ENCODE results near the gene GNG7.
A peak's percentile ranks its signal among the peaks of the same experiment; 100 is the strongest.
"Not testable (repeated sequence)": the region's sequence is repeated elsewhere in the genome, so short reads cannot be mapped to it uniquely, and the experiment has no call there.

Gene GNG7

DNA sequence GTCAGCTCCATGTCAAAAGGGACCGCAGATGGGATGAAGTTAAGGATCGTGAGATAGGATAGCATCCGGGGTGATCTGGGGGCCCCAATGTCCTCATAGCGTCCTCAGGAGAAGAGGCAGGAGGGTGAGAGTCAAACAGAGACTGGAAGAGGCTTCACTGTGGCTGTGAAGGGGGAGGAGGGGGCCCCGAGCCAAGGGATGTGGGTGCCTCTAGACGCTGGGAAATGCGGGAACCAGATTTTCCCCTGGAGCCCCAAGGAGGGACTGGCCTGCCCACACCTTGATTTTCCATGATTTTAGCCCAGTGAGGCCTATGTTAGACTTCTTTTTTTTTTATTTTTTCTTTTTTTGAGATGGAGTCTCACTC, 61.2 kb downstream of the GNG7 start:
- DNase-seq: no peak

DNA sequence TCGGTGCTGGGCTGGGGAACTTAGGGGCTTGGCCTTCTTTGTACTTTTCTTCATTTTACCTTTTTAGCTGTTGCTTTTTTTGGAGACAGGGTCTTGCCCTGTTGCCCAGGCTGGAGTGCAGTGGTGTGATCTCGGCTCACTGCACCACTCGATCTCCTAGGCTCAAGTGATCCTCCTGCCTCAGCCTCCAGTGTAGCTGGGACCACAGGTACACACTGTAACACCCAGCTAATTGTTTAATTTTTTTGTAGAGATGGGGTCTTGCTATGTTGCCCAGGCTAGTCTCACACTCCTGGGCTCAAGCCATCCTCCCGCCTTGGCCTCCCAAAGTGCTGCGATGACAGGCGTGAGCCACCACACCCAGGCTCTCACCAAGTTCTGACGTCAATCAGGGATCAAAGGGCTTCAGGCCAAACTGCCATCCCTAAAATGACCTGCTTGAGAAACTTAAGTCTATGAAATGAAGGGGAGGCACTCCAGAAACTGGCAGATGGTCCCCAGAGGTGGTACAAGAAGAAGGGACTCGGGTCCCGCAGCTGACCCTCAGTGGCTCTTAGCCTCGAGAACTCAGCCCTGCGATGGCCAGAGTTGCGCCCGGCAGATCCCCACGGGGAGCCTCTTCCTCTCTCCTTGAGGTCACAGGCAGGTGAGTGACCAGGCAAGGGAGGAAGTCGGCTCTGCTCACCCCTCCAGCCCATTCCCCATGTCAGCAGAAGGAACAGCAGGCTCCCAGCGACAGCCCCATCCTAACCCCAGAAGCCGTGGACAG, 61.7 kb downstream of the GNG7 start:
- DNase-seq: no peak

DNA sequence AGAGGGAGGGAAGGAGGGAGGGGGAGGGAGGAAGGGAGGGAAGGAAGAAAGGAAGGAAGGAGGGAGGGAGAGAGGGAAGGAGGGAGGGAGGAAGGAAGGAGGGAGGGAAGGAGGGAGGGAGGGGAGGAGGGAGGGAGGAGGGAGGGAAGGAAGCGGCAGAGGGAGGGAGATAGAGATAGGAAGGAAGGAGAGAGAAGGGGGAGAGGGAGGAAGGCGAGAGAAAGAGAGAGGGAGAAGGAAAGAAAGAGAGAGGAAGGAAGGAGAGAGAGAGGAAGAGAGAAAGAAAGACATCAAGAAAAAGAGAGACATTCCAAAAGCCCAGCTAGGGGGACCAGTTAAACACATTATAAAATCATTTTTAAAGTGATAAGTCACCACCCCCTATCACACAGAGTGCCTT, 62.5 kb downstream of the GNG7 start:
- no peak for DNase-seq

- no peak for DNase-seq
Measured at GRCh38 chr19:2638417-2638940, 64.0 kb downstream of the GNG7 start.

DNA sequence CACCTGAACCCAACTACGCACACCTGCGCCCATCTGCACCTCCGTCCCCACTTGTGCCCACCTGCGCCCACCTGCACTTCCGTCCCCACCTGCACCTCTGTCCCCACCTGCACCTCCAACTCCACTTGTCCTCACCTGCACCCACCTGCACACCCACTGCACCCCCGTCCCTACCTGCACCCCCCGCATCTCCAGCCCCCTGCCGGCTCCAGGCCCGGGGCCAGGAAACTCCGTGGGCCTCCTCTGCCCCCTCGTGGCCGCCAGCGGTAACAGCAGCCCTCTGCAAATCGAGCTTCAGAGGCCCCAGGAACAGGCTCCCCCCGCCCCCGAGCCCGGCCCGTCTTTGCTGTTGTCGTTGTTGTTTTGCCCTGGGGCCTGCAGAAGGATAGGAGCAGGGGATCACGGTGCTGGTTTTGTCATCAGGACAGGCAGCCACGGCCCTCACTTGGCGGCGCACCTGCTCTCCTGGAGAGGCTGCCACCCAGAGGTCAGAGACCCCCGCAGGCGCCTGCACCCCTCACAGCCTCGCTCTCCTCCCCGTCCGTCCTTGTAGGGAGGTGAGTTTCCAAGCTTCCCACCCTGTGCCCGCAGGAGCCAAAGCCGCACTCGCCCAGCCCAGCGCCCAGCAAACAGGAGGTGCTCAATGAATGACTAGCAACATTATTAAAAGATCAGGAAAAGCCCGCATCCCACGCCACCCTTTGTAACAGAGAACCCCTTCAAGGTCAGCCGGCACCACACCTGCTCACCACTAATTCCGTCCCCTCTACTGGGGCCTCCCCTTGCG, 65.4 kb downstream of the GNG7 start:
- DNase-seq: peak; percentile 53

DNA sequence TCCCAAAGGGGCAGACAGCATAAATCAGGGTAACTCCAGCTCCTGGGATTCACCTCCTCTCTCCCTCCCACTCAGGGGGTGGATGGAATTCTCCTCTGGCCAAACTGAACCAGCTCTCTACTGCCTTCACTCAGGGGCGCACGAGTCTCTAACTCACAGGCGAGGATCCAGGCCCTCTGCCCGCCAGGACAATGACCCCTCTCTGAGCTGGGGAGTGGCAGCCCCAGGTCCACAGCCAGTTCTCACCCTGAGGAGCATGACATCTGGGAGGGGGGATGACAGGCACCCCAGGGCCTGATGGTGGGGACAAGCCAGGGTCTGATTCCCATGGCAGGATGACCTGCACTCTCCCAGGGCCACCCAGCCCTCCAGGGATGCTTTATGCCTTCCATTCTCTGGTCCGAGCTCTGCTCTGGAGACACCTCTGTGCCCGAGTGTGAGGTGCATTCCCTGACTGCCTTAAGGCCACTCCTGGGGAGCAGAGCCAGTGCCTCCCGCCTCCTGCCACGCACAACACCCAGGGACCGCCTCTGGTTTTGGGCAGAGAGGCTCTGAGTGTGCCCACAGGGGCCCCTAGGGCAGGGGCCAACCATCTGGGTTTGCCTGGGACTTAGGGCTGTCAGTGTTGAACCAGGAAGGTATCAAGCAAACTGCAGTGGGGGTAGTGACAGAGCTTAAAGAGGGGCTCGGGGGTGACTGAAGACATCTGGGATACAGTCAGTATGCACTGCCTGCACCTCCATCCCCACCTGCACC, 66.2 kb downstream of the GNG7 start:
- DNase-seq: no peak

- DNase-seq: no peak
Measured at GRCh38 chr19:2634960-2635359, 67.5 kb downstream of the GNG7 start.

GRCh38 chr19:2634228-2634951, 68.1 kb downstream of the GNG7 start:
- DNase-seq: no peak

- DNase-seq: no peak
Measured at GRCh38 chr19:2633693-2634075, 68.8 kb downstream of the GNG7 start.

GRCh38 chr19:2631213-2631821, 71.2 kb downstream of the GNG7 start:
- peak; percentile 38 for DNase-seq

- no peak for DNase-seq
Measured at GRCh38 chr19:2630352-2631001, 72.0 kb downstream of the GNG7 start.

DNA sequence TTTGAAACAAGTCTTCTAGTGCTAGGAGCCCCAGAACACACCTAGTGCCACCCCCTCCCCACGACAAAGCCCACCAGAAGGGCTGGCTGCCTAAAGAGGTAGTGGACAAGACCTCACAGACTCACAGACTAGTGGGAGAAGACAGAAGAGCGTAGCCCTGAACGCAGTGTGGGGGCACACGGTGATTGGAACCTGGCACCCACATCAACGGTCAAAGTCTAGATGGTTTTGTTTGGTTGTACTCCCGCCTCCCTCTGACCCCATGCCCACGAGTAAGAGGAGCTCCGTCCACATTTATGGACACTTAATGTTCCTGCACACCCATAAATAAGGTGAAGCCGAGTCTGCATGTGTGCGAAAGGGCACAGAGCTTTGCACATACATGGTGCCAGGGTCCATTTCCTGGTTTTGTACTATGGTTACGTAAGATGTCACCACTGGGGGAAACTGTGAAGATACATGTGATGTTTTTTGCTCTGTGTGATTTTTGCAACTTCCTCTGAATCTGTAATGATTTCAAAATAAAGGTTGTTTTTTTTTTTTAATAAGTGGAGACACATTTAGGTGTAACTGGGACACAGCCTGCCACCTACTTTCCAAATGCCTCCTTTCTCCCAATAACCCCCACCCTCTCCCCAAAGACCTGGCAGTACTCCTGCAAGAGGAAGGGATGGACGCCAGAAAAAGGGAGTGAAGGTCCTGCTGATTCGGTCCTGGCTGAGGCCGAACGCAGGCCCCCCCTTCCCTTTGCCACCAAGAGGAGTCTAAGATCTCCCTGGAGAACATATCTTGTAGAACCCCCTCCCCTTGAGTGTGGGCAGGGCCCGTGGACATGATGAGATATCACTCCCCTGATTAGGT, 72.8 kb downstream of the GNG7 start:
- no peak for DNase-seq

DNA sequence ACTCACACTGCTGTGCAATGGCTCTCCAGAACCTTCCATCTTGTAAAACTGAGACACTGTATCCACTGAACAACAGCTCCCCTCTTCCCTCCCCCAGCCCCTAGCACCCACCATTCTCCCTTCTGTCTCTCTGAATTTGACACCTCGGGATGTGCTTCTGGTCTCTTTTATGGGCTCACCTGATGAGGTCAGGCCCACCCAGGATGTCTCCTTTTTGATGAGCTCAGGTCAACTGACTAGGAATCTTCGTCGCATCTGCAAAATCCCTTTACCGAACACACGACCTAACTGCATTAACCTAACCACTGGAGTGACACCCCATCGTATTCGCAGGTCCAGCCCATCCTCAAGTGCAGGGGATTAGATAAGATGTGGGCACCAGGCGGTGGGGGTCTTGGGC, 73.9 kb downstream of the GNG7 start:
- no peak for DNase-seq

DNA sequence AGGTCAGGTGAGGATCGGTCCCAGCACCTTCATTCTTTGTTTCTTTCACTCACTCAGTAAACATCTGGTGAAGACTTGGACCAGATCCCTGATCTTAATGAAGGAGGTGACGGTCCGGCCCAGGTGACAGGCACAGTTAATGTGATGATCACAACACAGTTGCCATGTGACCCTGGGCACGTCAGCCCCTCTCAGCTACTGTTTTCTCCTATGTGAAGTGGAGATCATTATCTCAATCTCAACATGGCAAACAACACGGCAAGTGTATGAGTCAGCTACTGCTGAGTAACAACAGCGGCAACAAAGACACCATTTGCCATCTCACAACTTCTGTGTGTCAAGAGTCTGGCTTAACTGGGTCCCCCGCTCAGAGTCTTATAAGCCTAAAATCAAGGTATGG, 74.6 kb downstream of the GNG7 start:
- DNase-seq: no peak

DNA sequence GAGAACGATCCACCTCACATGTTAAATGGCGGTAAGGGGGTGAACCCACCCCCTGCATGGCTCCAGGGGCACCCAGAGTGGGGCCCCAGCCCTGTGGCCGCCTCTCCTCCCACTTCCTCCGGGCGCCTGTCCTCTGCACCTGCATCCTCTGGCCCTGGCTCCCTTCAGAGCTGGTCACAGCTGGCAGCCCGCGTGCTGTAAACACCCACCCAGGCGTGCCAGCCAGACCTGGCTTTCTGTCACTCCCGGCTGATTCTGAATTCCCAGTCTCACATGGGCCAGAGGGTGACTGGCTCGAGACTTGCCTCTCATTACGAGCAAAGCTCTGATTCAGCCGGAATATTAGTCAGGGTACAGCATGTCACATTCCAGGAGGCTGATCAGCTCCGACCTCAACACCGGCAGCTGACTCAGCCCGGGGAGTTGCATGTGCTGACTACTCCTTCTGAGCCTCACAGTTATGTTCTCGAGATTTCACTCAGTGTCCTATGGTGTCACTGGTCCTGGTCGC, 75.1 kb downstream of the GNG7 start:
- DNase-seq: peak; percentile 97

DNA sequence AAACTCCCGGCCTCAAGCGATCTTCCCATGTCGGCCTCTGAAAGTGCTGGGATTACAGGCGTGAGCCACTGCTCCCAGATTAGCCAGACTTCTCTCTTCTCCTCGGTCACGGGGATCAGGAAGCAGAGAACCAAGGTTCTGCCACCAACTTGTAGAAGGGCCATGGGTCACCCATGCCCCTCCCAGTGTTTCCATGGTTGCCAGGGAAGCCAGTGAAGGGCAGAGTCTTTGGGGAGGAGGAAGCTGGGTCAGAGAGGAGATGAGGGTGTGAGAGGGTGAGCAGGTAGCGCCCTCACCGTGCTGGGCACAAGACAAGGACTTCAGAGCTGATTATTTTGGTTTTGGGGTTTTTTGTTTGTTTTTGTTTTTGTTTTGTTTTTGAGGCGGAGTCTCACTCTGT, 77.1 kb downstream of the GNG7 start:
- no peak for DNase-seq

DNA sequence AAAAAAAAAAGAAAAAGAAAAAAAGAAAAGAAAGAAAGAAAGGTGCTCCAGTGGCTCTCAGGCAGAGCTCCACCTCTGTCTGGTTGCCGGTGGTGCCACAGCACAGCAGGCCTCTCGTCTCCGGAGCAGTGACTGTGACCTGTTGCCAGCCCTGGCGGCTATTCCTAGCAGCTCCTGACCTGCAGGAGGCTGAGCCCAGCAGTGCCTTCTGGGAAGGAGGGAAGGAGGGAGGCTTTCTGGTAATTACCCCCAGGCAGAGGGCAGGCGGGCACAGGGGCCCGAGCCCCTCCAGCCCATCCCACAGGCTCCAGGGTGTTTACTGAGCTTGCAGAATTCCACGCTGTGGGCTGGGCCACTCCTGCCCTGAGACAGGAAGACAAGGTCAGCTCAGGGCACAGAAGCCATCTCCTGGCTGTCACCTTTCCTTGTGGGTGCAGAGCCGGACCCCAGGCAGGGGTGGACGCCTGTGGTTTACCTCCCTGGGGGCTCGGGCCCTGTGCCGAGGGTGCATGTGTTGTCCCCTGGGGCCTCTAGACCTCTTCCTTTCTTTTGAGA, 77.9 kb downstream of the GNG7 start:
- no peak for DNase-seq

DNA sequence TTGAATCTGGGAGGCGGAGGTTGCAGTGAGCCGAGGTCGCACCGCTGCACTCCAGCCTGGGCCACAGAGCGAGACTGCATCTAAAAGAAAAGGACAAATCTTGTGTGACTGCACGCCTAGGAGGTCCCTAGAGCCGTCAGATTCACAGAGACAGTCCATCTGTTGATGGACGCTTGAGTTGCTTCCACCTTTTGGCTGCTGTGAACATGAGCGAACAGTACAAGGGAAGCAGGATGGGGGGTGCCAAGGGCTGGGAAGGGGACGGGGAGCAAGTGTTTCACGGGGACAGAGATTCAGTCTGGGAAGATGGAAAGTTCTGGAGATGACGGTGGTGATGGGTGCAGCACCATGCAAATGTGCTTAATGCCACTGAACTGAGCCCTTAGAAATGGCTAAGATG, 78.7 kb downstream of the GNG7 start:
- DNase-seq: no peak

GRCh38 chr19:2622371-2622961, 80.0 kb downstream of the GNG7 start:
- not testable (repeated sequence) for DNase-seq

- DNase-seq: no peak
Measured at GRCh38 chr19:2619076-2619475, 83.4 kb downstream of the GNG7 start.

All from fibroblast of skin of scalp (primary cell).